Measurements from ENCODE around the gene ZNF385B.
"Not testable (repeated sequence)": the region's sequence is repeated elsewhere in the genome, so short reads cannot be mapped to it uniquely, and the experiment has no call there.

The ZNF385B gene

DNA sequence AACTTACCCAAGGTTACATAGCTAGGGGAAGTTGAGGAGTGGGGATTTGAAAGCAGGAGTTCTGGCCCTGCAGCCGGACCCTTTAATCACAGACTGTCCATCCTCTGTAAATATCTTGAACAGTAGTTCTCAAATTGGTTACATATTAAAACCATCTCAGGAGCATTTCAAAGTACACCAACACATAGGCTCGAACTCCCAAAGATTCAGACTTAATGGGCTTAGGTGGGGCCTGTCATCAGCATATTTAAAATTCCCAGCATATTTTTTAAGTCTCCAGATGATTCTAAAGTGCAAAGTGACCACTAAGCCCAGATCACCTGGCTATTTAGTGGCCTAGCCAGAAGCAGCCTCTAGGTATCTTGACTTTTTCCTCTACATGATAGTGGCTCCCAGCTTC, 192.2 kb downstream of the ZNF385B start:
- in situ Hi-C loops (cut with HindIII; ENCODE audit: low pct_ligation_motif_present, low pct_unique_long_range_greater_than_20kb, low sequenced_read_pairs): no loop called here
- no peak for DNase-seq

DNA sequence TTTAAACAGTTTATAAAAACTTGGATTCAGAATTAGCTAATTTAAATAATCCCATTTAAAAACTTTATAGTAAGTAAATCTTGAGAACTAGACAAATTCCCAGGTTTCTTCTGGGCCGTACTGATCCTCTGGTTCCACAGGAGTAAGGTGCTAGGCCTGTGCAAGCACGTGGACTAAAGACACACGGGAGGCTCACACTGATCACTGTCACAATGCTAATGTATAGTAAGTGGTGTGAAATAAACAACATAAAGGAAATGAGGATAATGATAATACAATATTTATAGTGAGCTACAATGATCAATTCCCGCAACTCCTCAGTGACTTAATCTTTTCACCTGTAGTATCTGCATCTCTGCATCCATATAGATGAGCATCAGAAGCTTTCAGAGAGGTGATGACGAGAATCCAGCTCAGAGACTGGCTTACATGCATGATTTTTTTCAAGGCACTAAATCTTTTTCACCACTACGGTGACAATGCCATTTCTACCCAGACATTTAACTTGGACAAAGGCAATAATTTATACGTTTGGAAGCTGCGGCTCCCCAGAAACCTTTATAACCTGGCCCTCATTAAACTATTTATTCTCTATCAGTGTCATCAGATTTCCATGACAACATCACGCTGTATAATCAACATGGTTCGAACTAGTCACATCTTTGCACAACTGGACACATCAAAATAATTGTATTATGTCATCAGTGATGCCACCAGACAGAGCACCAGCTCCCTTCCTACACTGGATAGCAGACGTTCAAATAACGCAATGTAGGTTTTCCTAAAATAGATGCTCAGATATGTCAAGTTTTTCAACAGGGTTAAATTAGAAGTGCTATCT, 196.2 kb downstream of the ZNF385B start:
- in situ Hi-C loops (cut with HindIII; ENCODE audit: low pct_ligation_motif_present, low pct_unique_long_range_greater_than_20kb, low sequenced_read_pairs): no loop called here
- no peak for DNase-seq

- in situ Hi-C loops (cut with HindIII; ENCODE audit: low pct_ligation_motif_present, low pct_unique_long_range_greater_than_20kb, low sequenced_read_pairs): no loop called here
- DNase-seq: no peak
Observed at GRCh38 chr2:179661986-179662385, 199.4 kb downstream of the ZNF385B start.

DNA sequence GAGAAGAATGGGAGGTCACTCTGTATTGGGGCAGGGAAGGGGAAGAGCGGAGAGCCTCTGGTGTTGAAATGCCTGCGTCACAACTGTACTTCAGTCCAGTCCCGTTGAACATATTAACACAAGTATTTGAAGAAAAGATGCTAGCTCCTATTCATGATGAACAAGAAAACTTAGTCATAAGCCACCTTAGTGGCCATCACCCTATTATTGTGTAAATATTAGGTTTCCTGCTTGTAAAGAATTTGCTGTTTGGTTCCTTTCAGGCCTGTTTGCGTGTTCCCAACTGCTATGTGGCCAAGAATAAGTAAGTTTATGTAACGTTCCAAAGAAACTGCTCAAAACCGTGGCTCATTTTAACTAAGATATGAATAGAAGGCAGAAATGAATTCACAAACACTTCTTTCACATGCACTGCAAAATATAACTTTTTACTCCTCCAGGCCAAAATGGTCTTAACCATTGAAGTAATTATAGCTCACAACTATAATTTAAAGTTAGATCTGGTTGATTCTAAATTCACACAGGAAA, 204.3 kb downstream of the ZNF385B start:
- in situ Hi-C loops (cut with HindIII; ENCODE audit: low pct_ligation_motif_present, low pct_unique_long_range_greater_than_20kb, low sequenced_read_pairs): no loop called here
- DNase-seq: no peak

- no peak for DNase-seq
- in situ Hi-C loops (cut with HindIII; ENCODE audit: low pct_ligation_motif_present, low pct_unique_long_range_greater_than_20kb, low sequenced_read_pairs): no loop called here
Observed at GRCh38 chr2:179655627-179656026, 205.8 kb downstream of the ZNF385B start.

DNA sequence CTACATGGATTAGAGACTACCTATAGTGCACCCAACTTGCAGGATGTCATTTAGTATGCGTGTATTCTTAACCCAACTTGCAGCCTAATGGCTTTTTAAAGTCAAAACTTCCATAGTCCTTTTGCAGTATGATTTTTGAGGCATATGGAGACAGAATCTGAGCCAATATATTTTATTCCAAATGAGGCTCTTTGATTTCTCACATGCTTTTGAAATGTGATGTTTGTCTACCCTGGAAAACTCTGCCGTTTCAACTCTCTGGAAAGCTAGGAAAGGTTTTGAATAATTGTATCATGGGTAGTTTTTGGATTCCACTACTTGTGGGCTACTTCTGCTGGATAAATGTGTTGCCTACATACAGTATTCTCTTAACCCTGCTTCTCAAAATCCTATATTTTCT, 206.6 kb downstream of the ZNF385B start:
- in situ Hi-C loops (cut with HindIII; ENCODE audit: low pct_ligation_motif_present, low pct_unique_long_range_greater_than_20kb, low sequenced_read_pairs): no loop called here
- DNase-seq: no peak

- no peak for DNase-seq
- in situ Hi-C loops (cut with HindIII; ENCODE audit: low pct_ligation_motif_present, low pct_unique_long_range_greater_than_20kb, low sequenced_read_pairs): no loop called here
Observed at GRCh38 chr2:179652296-179652695, 209.1 kb downstream of the ZNF385B start.

GRCh38 chr2:179650420-179650819, 211.0 kb downstream of the ZNF385B start:
- no peak for DNase-seq
- in situ Hi-C loops (cut with HindIII; ENCODE audit: low pct_ligation_motif_present, low pct_unique_long_range_greater_than_20kb, low sequenced_read_pairs): no loop called here

- no peak for DNase-seq
- in situ Hi-C loops (cut with HindIII; ENCODE audit: low pct_ligation_motif_present, low pct_unique_long_range_greater_than_20kb, low sequenced_read_pairs): no loop called here
Observed at GRCh38 chr2:179646862-179647587, 214.4 kb downstream of the ZNF385B start.

DNA sequence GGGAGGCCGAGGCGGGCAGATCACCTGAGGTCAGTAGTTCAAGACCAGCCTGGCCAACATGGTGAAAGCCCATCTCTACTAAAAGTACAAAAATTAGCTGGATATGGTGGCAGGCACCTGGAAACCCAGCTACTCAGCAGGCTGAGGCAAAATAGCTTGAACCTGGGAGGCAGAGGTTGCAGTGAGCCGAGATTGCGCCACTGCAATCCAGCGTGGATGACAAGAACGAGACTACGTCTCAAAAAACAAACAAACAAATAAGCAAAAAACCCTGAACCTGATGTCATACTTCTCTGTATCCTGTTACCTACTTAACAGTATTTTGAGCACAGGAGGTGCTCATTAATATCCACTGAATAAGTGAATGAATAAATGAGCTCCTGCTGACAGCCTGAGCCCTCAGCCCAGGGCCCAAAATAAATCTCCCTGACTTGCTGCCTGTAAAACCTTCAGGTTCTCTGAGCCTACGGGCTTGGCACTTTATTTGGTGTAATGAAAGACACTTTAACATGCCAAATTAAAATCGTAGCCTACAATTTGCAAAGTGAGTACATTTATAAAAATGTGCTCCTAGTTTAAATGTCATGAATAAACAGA, 215.1 kb downstream of the ZNF385B start:
- in situ Hi-C loops (cut with HindIII; ENCODE audit: low pct_ligation_motif_present, low pct_unique_long_range_greater_than_20kb, low sequenced_read_pairs): no loop called here
- DNase-seq: no peak

DNA sequence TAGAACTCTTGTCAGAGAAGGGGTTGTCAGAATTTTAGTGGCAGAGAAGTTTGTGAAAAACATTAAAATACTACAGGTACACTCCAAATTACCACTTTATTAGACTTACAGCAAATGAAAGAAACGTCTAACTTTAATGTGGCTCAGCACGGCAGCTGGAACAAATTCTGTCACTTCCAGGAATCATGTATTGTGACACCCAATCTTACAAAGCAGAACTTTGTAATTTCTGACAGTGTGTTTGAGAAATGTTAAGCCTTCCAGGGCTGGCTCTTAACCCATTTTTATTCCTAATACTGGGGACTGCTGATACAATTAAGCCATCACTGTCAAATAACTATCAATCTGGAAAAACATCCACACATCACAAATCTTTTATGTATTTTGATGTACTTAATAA, 216.4 kb downstream of the ZNF385B start:
- in situ Hi-C loops (cut with HindIII; ENCODE audit: low pct_ligation_motif_present, low pct_unique_long_range_greater_than_20kb, low sequenced_read_pairs): no loop called here
- no peak for DNase-seq

DNA sequence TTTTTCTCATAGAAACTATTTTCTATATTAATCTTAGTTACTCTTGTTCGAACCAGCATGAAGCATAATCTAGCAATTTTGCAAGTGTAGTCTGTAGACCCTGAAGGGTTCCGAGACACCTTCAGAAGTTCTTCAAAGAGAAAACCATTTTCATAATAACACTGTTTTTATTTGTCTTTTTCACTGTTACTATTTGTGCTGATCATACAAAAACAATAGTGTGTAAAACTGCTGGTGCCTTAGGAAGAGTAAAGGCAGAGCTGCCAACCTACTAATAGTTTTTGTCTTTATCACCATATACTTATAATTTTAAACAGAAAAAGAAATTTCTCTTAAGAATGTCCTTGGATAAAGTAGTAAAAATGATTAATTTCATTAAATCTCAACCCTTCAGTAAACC, 218.9 kb downstream of the ZNF385B start:
- DNase-seq: no peak
- in situ Hi-C loops (cut with HindIII; ENCODE audit: low pct_ligation_motif_present, low pct_unique_long_range_greater_than_20kb, low sequenced_read_pairs): no loop called here

DNA sequence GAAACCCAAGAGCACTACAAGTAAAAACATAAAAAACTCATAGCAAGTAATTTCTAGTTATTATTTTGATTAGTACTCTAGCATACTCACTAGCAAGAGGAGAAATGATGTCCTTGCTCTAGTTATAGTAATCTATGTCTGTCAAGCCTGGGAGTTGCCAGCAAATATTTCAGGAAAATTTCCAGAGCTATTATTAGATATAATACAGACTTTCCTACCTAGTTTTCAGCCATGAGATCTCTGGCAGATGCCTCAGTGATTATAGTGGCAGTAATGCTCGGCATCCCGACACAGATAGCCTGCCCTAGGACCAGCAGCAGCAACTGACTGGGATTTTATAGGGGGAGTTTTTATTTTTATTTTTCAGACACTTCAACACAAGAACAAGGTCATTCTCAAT, 224.4 kb downstream of the ZNF385B start:
- DNase-seq: no peak
- in situ Hi-C loops (cut with HindIII; ENCODE audit: low pct_ligation_motif_present, low pct_unique_long_range_greater_than_20kb, low sequenced_read_pairs): no loop called here

- DNase-seq: no peak
- in situ Hi-C loops (cut with HindIII; ENCODE audit: low pct_ligation_motif_present, low pct_unique_long_range_greater_than_20kb, low sequenced_read_pairs): no loop called here
Observed at GRCh38 chr2:179636100-179636980, 225.1 kb downstream of the ZNF385B start.

DNA sequence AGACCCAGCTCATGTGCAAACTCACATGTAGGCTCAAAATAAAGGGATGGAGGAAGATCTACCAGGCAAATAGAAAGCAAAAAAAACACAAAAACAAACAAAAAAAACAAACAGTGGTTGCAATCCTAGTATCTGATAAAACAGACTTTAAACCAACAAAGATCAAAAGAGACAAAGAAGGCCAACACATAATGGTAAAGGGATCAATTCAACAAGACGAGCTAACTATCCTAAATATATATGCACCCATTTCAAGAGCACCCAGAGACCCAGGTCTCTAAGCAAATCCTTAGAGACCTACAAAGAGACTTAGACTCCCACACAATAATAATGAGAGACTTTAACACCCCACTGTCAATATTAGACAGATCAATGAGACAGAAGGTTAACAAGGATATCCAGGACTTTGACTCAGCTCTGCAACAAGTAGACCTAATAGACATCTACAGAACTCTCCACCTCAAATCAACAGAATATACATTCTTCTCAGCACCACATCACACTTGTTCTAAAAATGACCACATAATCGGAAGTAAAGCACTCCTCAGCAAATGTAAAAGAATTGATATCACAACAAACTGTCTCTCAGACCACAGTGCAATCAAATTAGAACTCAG, 229.5 kb downstream of the ZNF385B start:
- DNase-seq; in situ Hi-C loops (cut with HindIII; ENCODE audit: low pct_ligation_motif_present, low pct_unique_long_range_greater_than_20kb, low sequenced_read_pairs): not testable (repeated sequence)

- in situ Hi-C loops (cut with HindIII; ENCODE audit: low pct_ligation_motif_present, low pct_unique_long_range_greater_than_20kb, low sequenced_read_pairs); DNase-seq: not testable (repeated sequence)
Observed at GRCh38 chr2:179629776-179630175, 231.6 kb downstream of the ZNF385B start.

DNA sequence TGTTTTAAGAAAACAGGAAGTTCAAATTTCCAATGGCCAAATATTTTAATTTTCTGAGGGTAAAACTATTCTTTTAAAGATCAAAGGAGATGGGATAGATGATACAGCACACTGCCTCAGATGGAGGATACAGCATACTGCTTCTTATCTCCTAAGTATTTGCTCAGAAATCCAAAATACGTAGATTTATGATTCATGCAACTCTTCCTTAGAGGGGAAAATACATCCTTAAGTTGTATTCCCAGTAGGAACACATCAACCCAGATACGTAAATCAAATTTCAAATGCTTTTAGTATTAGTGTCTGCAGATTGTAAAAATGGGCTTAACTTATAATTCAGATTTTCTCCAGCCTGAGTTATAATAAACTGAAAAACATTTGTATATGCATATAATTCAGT, 235.2 kb downstream of the ZNF385B start:
- in situ Hi-C loops (cut with HindIII; ENCODE audit: low pct_ligation_motif_present, low pct_unique_long_range_greater_than_20kb, low sequenced_read_pairs): no loop called here
- DNase-seq: no peak

GRCh38 chr2:179622635-179623300, 238.6 kb downstream of the ZNF385B start:
- DNase-seq: no peak
- in situ Hi-C loops (cut with HindIII; ENCODE audit: low pct_ligation_motif_present, low pct_unique_long_range_greater_than_20kb, low sequenced_read_pairs): no loop called here
